Neural progenitor cell (in vitro differentiated cells): ENCODE data around the gene ACAP2. TPM values are rescaled to one million over a fixed set of nuclear protein-coding genes. Genes with fewer than 3 reads are reported as not detected.

Source experiments
- DNase-seq: peaks from one replicate; pipeline ENCODE4 v3.0.0-alpha.2; 2016; ENCODE audit warnings: low spot score
- H2AFZ ChIP-seq: fragments of 200-600 bp; sonication (generic); replicated peaks from 2 replicates; pipeline ENCODE4 v1.6.1; 2016; ENCODE audit warnings: antibody characterized with exemption
- H3F3A ChIP-seq: fragments of 200-600 bp; sonication (generic); 2 replicates; pipeline ENCODE4 v1.6.1; 2016; ENCODE audit warnings: antibody characterized with exemption, low read depth
- H3K27ac ChIP-seq: fragments of 200-600 bp; sonication (generic); 2 replicates; pipeline ENCODE4 v1.5.1; 2016; ENCODE audit warnings: mild to moderate bottlenecking
- H3K27me3 ChIP-seq: fragments of 200-600 bp; sonication (generic); 2 replicates; pipeline ENCODE4 v1.6.1; 2016; ENCODE audit warnings: mild to moderate bottlenecking, moderate library complexity
- H3K36me3 ChIP-seq: fragments of 200-600 bp; sonication (generic); 2 replicates; pipeline ENCODE4 v1.5.1; 2016
- H3K4me1 ChIP-seq: fragments of 200-600 bp; sonication (generic); 2 replicates; pipeline ENCODE4 v1.6.1; 2016; ENCODE audit warnings: mixed run types
- H3K4me2 ChIP-seq: fragments of 200-600 bp; sonication (generic); 2 replicates; pipeline ENCODE4 v1.6.1; 2016
- H3K4me3 ChIP-seq: fragments of 200-600 bp; sonication (generic); 2 replicates; pipeline ENCODE4 v1.5.1; 2016
- H3K79me2 ChIP-seq: fragments of 200-600 bp; sonication (generic); 2 replicates; pipeline ENCODE4 v1.6.1; 2016; ENCODE audit warnings: low read depth
- H3K9ac ChIP-seq: fragments of 200-600 bp; sonication (generic); 2 replicates; pipeline ENCODE4 v1.6.1; 2016
- H3K9me3 ChIP-seq: fragments of 200-600 bp; sonication (generic); 2 replicates; pipeline ENCODE4 v1.5.1; 2016; ENCODE audit warnings: low read depth
- H4K20me1 ChIP-seq: fragments of 200-600 bp; sonication (generic); 2 replicates; pipeline ENCODE4 v1.6.1; 2016; ENCODE audit warnings: low read depth
- H3K27ac Mint-ChIP-seq: 3 replicates; pipeline ENCODE4 v1.8.0; 2021; ENCODE audit warnings: mixed read lengths
- H3K27me3 Mint-ChIP-seq: 2 replicates; pipeline ENCODE4 v1.8.0; 2022; ENCODE audit warnings: low read depth, mild to moderate bottlenecking, inconsistent platforms, moderate library complexity, mixed read lengths; ENCODE audit not compliant: insufficient read depth
- H3K36me3 Mint-ChIP-seq: 3 replicates; pipeline ENCODE4 v1.8.0; 2021; ENCODE audit warnings: mixed read lengths
- H3K4me1 Mint-ChIP-seq: 3 replicates; pipeline ENCODE4 v1.8.0; 2021; ENCODE audit warnings: mixed read lengths
- H3K4me3 Mint-ChIP-seq: 3 replicates; pipeline ENCODE4 v1.8.0; 2021; ENCODE audit warnings: mild to moderate bottlenecking, moderate library complexity, mixed read lengths
- H3K9me3 Mint-ChIP-seq: 3 replicates; pipeline ENCODE4 v1.8.0; 2020; ENCODE audit warnings: mixed read lengths
- CTCF ChIP-seq: fragments of 200-600 bp; sonication (generic); IDR thresholded peaks from 2 replicates; pipeline ENCODE4 v1.5.1; 2017; ENCODE audit warnings: antibody characterized with exemption, mild to moderate bottlenecking
- EZH2 ChIP-seq: fragments of 200-600 bp; sonication (generic); IDR thresholded peaks from 2 replicates; pipeline ENCODE4 v1.6.1; 2017; ENCODE audit warnings: antibody characterized with exemption, mild to moderate bottlenecking, moderate library complexity
- EZH2phosphoT487 ChIP-seq: fragments of 200-600 bp; sonication (generic); IDR thresholded peaks from 2 replicates; pipeline ENCODE4 v1.6.1; 2017; ENCODE audit warnings: antibody characterized with exemption
- total RNA-seq: library from RNA; depleted of rRNA; stranded (reverse); fragments of >200 nt; gene quantifications from 2 replicates; pipeline ENCODE4 v1.2.3, GENCODE V29; 2015; ENCODE audit warnings: low replicate concordance

Gene ACAP2
- total RNA-seq, 1 donor from 2014 or later = 68.4 TPM

- Histone ChIP-seq H3F3A (peaks cover 7% of the 10 kb centered on the region), H3K27me3 (no peaks in the 10 kb centered on the region), H3K9me3 (no peaks in the 10 kb centered on the region), H3K4me2 (no peak overlapping the region), H3K9ac (no peak overlapping the region), H3K4me1 (peaks cover 6% of the 10 kb centered on the region), H3K36me3 (no peaks in the 10 kb centered on the region), H2AFZ (no peak overlapping the region), H4K20me1 (peaks cover 79% of the 10 kb centered on the region), H3K79me2 (peaks cover 85% of the 10 kb centered on the region), H3K27ac (no peak overlapping the region), H3K4me3 (no peak overlapping the region)
- TF ChIP-seq CTCF (no peak), EZH2 (no peak), EZH2phosphoT487 (no peak)
- Mint-ChIP-seq H3K27me3 (peaks cover 8% of the 10 kb centered on the region), H3K9me3 (no peaks in the 10 kb centered on the region), H3K36me3 (peaks cover 14% of the 10 kb centered on the region), H3K4me3 (no peak overlapping the region), H3K4me1 (peaks cover 25% of the 10 kb centered on the region), H3K27ac (no peak overlapping the region)
- DNase-seq = no peak
These were observed 176.4 kb downstream of the ACAP2 start for GRCh38 chr3:195266428-195266827.

- H3K27me3 ChIP-seq = no peaks in the 10 kb centered on the region
- H3K79me2 ChIP-seq = peaks cover 87% of the 10 kb centered on the region
- Mint-ChIP-seq H3K4me1 (peaks cover 25% of the 10 kb centered on the region), H3K27ac (peak overlapping the region; percentile 53), H3K27me3 (peaks cover 10% of the 10 kb centered on the region), H3K36me3 (peaks cover 14% of the 10 kb centered on the region), H3K9me3 (no peaks in the 10 kb centered on the region), H3K4me3 (no peak overlapping the region)
- no peak for DNase-seq
- H3K9me3 ChIP-seq = no peaks in the 10 kb centered on the region
- peaks cover 16% of the 10 kb centered on the region for H3F3A ChIP-seq
- H3K36me3 ChIP-seq = no peaks in the 10 kb centered on the region
- H3K4me2 ChIP-seq = no peak overlapping the region
- peaks cover 6% of the 10 kb centered on the region for H3K4me1 ChIP-seq
- no peak overlapping the region for H2AFZ ChIP-seq
- no peak overlapping the region for H3K4me3 ChIP-seq
- TF ChIP-seq CTCF = peak; percentile 5
- no peak for TF ChIP-seq EZH2phosphoT487
- H3K9ac ChIP-seq = no peak overlapping the region
- H4K20me1 ChIP-seq = peaks cover 87% of the 10 kb centered on the region
- H3K27ac ChIP-seq = no peak overlapping the region
These were observed 177.3 kb downstream of the ACAP2 start for GRCh38 chr3:195265363-195265976.

GRCh38 chr3:195263925-195264600 lies 178.8 kb downstream of the ACAP2 start:
- Mint-ChIP-seq H3K27ac (no peak overlapping the region), H3K4me1 (peaks cover 16% of the 10 kb centered on the region), H3K9me3 (no peaks in the 10 kb centered on the region), H3K27me3 (peaks cover 8% of the 10 kb centered on the region), H3K36me3 (peaks cover 14% of the 10 kb centered on the region), H3K4me3 (no peak overlapping the region)
- no peak overlapping the region for H2AFZ ChIP-seq
- peaks cover 7% of the 10 kb centered on the region for H3K4me1 ChIP-seq
- H3K9ac ChIP-seq = no peak overlapping the region
- H3K9me3 ChIP-seq = no peaks in the 10 kb centered on the region
- no peak overlapping the region for H3K27ac ChIP-seq
- no peaks in the 10 kb centered on the region for H3K27me3 ChIP-seq
- TF ChIP-seq CTCF = no peak
- no peak for TF ChIP-seq EZH2phosphoT487
- no peak for TF ChIP-seq EZH2
- H3K4me3 ChIP-seq = no peak overlapping the region
- no peak for DNase-seq
- peaks cover 84% of the 10 kb centered on the region for H4K20me1 ChIP-seq
- peaks cover 26% of the 10 kb centered on the region for H3F3A ChIP-seq
- no peak overlapping the region for H3K4me2 ChIP-seq
- no peaks in the 10 kb centered on the region for H3K36me3 ChIP-seq
- H3K79me2 ChIP-seq = peaks cover 80% of the 10 kb centered on the region
